Panc1 (cell line): ENCODE results near the gene SRY.

ENCODE experiments used
- CTCF ChIP-seq: fragments of 450-650 bp; IDR thresholded peaks from 2 replicates; pipeline ENCODE4 v1.5.1; 2017; ENCODE audit warnings: mild to moderate bottlenecking
- REST ChIP-seq, 2 experiments: IDR thresholded peaks; 2 replicates each; pipeline ENCODE4 v1.6.1; 2011 to 2012; ENCODE audit warnings: low read depth in 2 of 2, control low read depth in 1 of 2, low read length in 1 of 2, mild to moderate bottlenecking in 1 of 2, moderate library complexity in 1 of 2; ENCODE audit not compliant: insufficient read depth in 1 of 2
- TCF7L2 ChIP-seq: IDR thresholded peaks from 2 replicates; pipeline ENCODE4 v1.6.1; 2011; ENCODE audit warnings: mild to moderate bottlenecking, low read depth, low read length, inconsistent platforms

GRCh38 chrY:2835230-2835629 is 47.7 kb upstream of the SRY start:
- TF ChIP-seq REST (IDR thresholded peaks at IDR 0.05; ENCODE audit: insufficient read depth in 1 of 2, low read depth in 2 of 2, low read length in 1 of 2) (no peak), CTCF (no peak), TCF7L2 (no peak)
